Fibroblast of lung (primary cell): ENCODE measurements around the gene WDR75.

ENCODE experiments used
- CTCF ChIP-seq, 2 donors: IDR thresholded peaks in 1 of 2; conservative IDR thresholded peaks in 1 of 2; 1 replicate in 1 of 2; 2 replicates in 1 of 2; pipeline ENCODE4 v1.5.1; 2011 to 2012; ENCODE audit warnings: low read length in 2 of 2, control low read depth in 1 of 2, inconsistent platforms in 1 of 2, low read depth in 1 of 2, mild to moderate bottlenecking in 1 of 2
- EZH2 ChIP-seq: IDR thresholded peaks from 2 replicates; pipeline ENCODE4 v1.5.1; 2012; ENCODE audit warnings: low read length, control low read depth, mild to moderate bottlenecking; ENCODE audit errors: missing control alignments

- no peak for TF ChIP-seq CTCF (conservative IDR thresholded peaks at IDR 0.05 in 1 of 2, IDR thresholded peaks at IDR 0.05 in 1 of 2; ENCODE audit: low read depth in 1 of 2, low read length in 2 of 2)
- TF ChIP-seq EZH2: no peak
Measured at GRCh38 chr2:189465076-189465475, 23.8 kb downstream of the WDR75 start.
